K562 (cell line): ENCODE data around the gene ZC4H2. TPM values are rescaled to one million over a fixed set of nuclear protein-coding genes. Genes with fewer than 3 reads are reported as not detected.

ENCODE experiments used
- ATAC-seq: fragments of 200-7000 bp; cut with Tn5 transposase; 3 replicates; pipeline ENCODE4 v1.9.1; 2020; ENCODE audit warnings: moderate library complexity
- BruUV-seq: library from RNA; stranded (reverse); fragments of 400-500 nt; replicated peaks from 2 replicates; lab custom pipeline; 2021; lab: Mats Ljungman, UMichigan
- CTCF ChIA-PET: fragments of 300-600 bp; formaldehyde crosslinking; extraction: SDS; loops from one replicate; lab custom pipeline; 2021; ENCODE audit warnings: low intra/inter-chr PET ratio; lab: Yijun Ruan, JAX
- POLR2A ChIA-PET: fragments of 300-600, 350-650 bp; sonication (Branson Sonifier 250); formaldehyde crosslinking; extraction: SDS; loops from one replicate; lab custom pipeline; 2021; ENCODE audit warnings: antibody characterized with exemption, inconsistent platforms; lab: Yijun Ruan, JAX
- DNase-seq, 4 experiments: peaks; one replicate each; pipeline versions ENCODE4 v3.0.0 to v3.0.0-alpha.2; 2011 to 2018; ENCODE audit warnings: low spot score in 3 of 4, mixed read lengths in 3 of 4; ENCODE audit errors: extremely low read depth in 1 of 4
- FAIRE-seq: peaks from 2 replicates; lab custom pipeline; 2011; peaks lifted over from hg19 to GRCh38; lab: Jason Lieb, UNC
- H2AFZ ChIP-seq: 2 replicates; pipeline ENCODE4 v1.6.0; 2011; ENCODE audit warnings: low read depth, low read length, control low read depth, inconsistent platforms
- H3K27ac ChIP-seq: fragments of 200-600 bp; 3 replicates; pipeline ENCODE4 v1.8.0; 2011; ENCODE audit warnings: low read depth, mild to moderate bottlenecking, control low read depth, inconsistent platforms, low read length, moderate library complexity, mixed read lengths; ENCODE audit errors: extremely low read depth
- H3K27me3 ChIP-seq, 2 experiments: fragments of 300-600 bp in 1 of 2; 2 replicates in 1 of 2; 3 replicates in 1 of 2; pipeline versions ENCODE4 v1.6.0 to v1.8.0; 2011; ENCODE audit warnings: inconsistent platforms in 2 of 2, low read length in 2 of 2, mild to moderate bottlenecking in 1 of 2, mixed read lengths in 1 of 2, moderate library complexity in 1 of 2; ENCODE audit not compliant: control insufficient read depth in 2 of 2, insufficient read depth in 2 of 2
- H3K36me3 ChIP-seq: fragments of 300-600 bp; 3 replicates; pipeline ENCODE4 v1.8.0; 2011; ENCODE audit warnings: mild to moderate bottlenecking, low read length, inconsistent platforms; ENCODE audit not compliant: control insufficient read depth, insufficient read depth
- H3K4me1 ChIP-seq, 2 experiments: fragments of 200-600 bp in 1 of 2; replicated peaks in 1 of 2; 2 replicates in 1 of 2; 3 replicates in 1 of 2; pipeline versions ENCODE4 v1.5.1 to v1.8.0; 2011; ENCODE audit warnings: inconsistent platforms in 2 of 2, low read length in 2 of 2, mild to moderate bottlenecking in 1 of 2, mixed read lengths in 1 of 2, moderate library complexity in 1 of 2; ENCODE audit not compliant: control insufficient read depth in 2 of 2, insufficient read depth in 2 of 2
- H3K4me2 ChIP-seq: 2 replicates; pipeline ENCODE4 v1.6.1; 2011; ENCODE audit warnings: low read length, control low read depth, inconsistent platforms, mixed read lengths; ENCODE audit not compliant: insufficient read depth
- H3K4me3 ChIP-seq: fragments of 200-600 bp; sonication (generic), shearing (Covaris generic); 2 replicates; pipeline ENCODE4 v1.5.1; 2016; ENCODE audit warnings: control low read depth, inconsistent platforms
- H3K79me2 ChIP-seq: fragments of 200-600 bp; 3 replicates; pipeline ENCODE4 v1.8.0; 2011; ENCODE audit warnings: low read length, inconsistent platforms; ENCODE audit not compliant: control insufficient read depth, insufficient read depth
- H3K9ac ChIP-seq, 2 experiments: 2 replicates each; pipeline versions ENCODE4 v1.6.0 to v1.6.1; 2011; ENCODE audit warnings: low read depth in 2 of 2, low read length in 2 of 2, control low read depth in 1 of 2, inconsistent platforms in 1 of 2, mild to moderate bottlenecking in 1 of 2, mixed read lengths in 1 of 2; ENCODE audit not compliant: insufficient read depth in 1 of 2
- H3K9me1 ChIP-seq: one replicate; pipeline ENCODE4 v1.6.0; 2011; ENCODE audit warnings: inconsistent platforms, mild to moderate bottlenecking, low read length, moderate library complexity; ENCODE audit not compliant: control insufficient read depth, insufficient read depth
- H3K9me3 ChIP-seq: replicated peaks from 2 replicates; pipeline ENCODE4 v1.5.1; 2011; ENCODE audit warnings: low read depth, low read length, inconsistent platforms; ENCODE audit not compliant: control insufficient read depth, insufficient read depth
- H4K20me1 ChIP-seq: replicated peaks from 2 replicates; pipeline ENCODE4 v1.6.1; 2011; ENCODE audit warnings: low read length, inconsistent platforms, mixed read lengths; ENCODE audit not compliant: control insufficient read depth, insufficient read depth
- ELK1 ChIP-seq: sonication (generic); formaldehyde crosslinking; IDR thresholded peaks from 2 replicates; pipeline ENCODE4 v1.8.1; 2022; ENCODE audit warnings: missing genetic modification reagents
- GTF2A2 ChIP-seq: IDR thresholded peaks from 2 replicates; pipeline ENCODE4 v1.6.1; 2016; ENCODE audit warnings: mild to moderate bottlenecking, missing genetic modification characterization, missing compliant biosample characterization
- HDAC1 ChIP-seq, 2 experiments: fragments of 450-650 bp; IDR thresholded peaks; 2 replicates each; pipeline ENCODE4 v1.6.1; 2016 to 2017; ENCODE audit warnings: inconsistent platforms in 1 of 2, mild to moderate bottlenecking in 1 of 2, moderate library complexity in 1 of 2
- LCOR ChIP-seq: sonication (generic); formaldehyde crosslinking; IDR thresholded peaks from 2 replicates; pipeline ENCODE4 v1.8.0; 2022; ENCODE audit warnings: mild to moderate bottlenecking, missing genetic modification reagents
- MTA1 ChIP-seq: fragments of 450-650 bp; IDR thresholded peaks from 2 replicates; pipeline ENCODE4 v1.6.1; 2017; ENCODE audit warnings: borderline replicate concordance
- NELFE ChIP-seq: IDR thresholded peaks from 2 replicates; pipeline ENCODE4 v1.6.1; 2011; ENCODE audit warnings: mild to moderate bottlenecking; ENCODE audit not compliant: insufficient read depth, insufficient read length
- RFX7 ChIP-seq: fragments of 250-450 bp; sonication (Bioruptor Pico); IDR thresholded peaks from 2 replicates; pipeline ENCODE4 v1.5.1; 2021; ENCODE audit warnings: mild to moderate bottlenecking
- SREBF2 ChIP-seq: sonication (generic); formaldehyde crosslinking; IDR thresholded peaks from 2 replicates; pipeline ENCODE4 v1.4.0; 2020; ENCODE audit warnings: mild to moderate bottlenecking, missing genetic modification reagents
- TAF1 ChIP-seq: IDR thresholded peaks from 2 replicates; pipeline ENCODE4 v1.6.1; 2011; ENCODE audit warnings: mild to moderate bottlenecking, low read length, moderate library complexity; ENCODE audit not compliant: insufficient read depth, control insufficient read depth, severe bottlenecking; ENCODE audit errors: extremely low read depth
- TCF7 ChIP-seq: sonication (generic); IDR thresholded peaks from 2 replicates; pipeline ENCODE4 v1.6.1; 2016; ENCODE audit warnings: antibody characterized with exemption, borderline replicate concordance
- ZBTB9 ChIP-seq: fragments of 450-650 bp; formaldehyde crosslinking; IDR thresholded peaks from 2 replicates; pipeline ENCODE4 v1.4.0; 2020; ENCODE audit warnings: mild to moderate bottlenecking, moderate library complexity
- ZNF175 ChIP-seq: fragments of 200-800 bp; sonication (Bioruptor generic); IDR thresholded peaks from 2 replicates; pipeline ENCODE4 v1.6.1; 2016; ENCODE audit warnings: low read depth, mild to moderate bottlenecking, missing genetic modification characterization, missing compliant biosample characterization
- WGBS: fragments of 100-300 bp; shearing (Covaris generic); methylation state at CpG from one replicate; pipeline ENCODE4 v1.1.6; 2016; ENCODE audit warnings: low coverage, mixed read lengths; ENCODE audit not compliant: insufficient coverage; ENCODE audit errors: missing lambda C conversion rate; 5-methylcytosine and 5-hydroxymethylcytosine counted together
- in situ Hi-C: fragments of 300-500 bp; cut with MboI; formaldehyde crosslinking; loops from 4 replicates; pipeline ENCODE4 v1.15.0; 2018; ENCODE audit warnings: inconsistent platforms, mixed read lengths
- intact Hi-C: fragments of 100-400 bp; cut with micrococcal nuclease; formaldehyde crosslinking; loops from 2 replicates; pipeline ENCODE4 v1.14.2; 2022
- polyA plus RNA-seq, 8 experiments: library from polyadenylated mRNA; depleted of rRNA in 4 of 8; stranded (reverse) in 5 of 8; unstranded in 3 of 8; fragments of >200 nt; fragmentation: Nextera tagmentation in 2 of 8; fragmentation: Illumina TruSeq in 1 of 8; extraction: Ambion mirVana in 2 of 8; extraction: Trizol in 1 of 8; gene quantifications; 2 replicates each; pipeline versions ENCODE4 v1.2.1 to v1.2.3, GENCODE V29; 2011 to 2014; ENCODE audit warnings: inconsistent platforms in 1 of 8, missing spikeins in 1 of 8
- total RNA-seq, 7 experiments: library from RNA; depleted of rRNA in 6 of 7; stranded (reverse); fragments of >200 nt in 6 of 7; fragmentation: Illumina TruSeq in 2 of 7; extraction: Trizol in 2 of 7; gene quantifications; 2 replicates each; pipeline versions ENCODE4 v1.2.1 to v1.2.3, GENCODE V29; 2011 to 2021; ENCODE audit warnings: low replicate concordance in 1 of 7

The ZC4H2 gene
- total and polyA plus RNA-seq, 9 of the 15 experiments (the other 6 are each of a cell fraction or from before 2014, with no cell fraction given): 1.1 to 7.0 (median 3.2) TPM

GRCh38 chrX:64996805-64997204, 20.6 kb upstream of the ZC4H2 start:
- TF ChIP-seq TAF1 (no peak), LCOR (no peak), SREBF2 (CRISPR knock-in tag) (no peak), HDAC1 (IDR thresholded peaks at IDR 0.05) (no peak), NELFE (no peak), MTA1 (no peak), ZBTB9 (CRISPR knock-in tag) (no peak), ZNF175 (CRISPR knock-in tag) (no peak), ELK1 (no peak), GTF2A2 (tag) (no peak), TCF7 (no peak), RFX7 (CRISPR knock-in tag) (no peak)
- Histone ChIP-seq H3K4me2 (no peak overlapping the region), H3K9me1 (no peaks in the 10 kb centered on the region), H3K9ac (no peak overlapping the region), H3K4me3 (no peak overlapping the region), H2AFZ (no peak overlapping the region), H3K27ac (no peak overlapping the region), H3K9me3 (no peaks in the 10 kb centered on the region), H3K27me3 (no peaks in the 10 kb centered on the region), H4K20me1 (no peaks in the 10 kb centered on the region), H3K4me1 (no peaks in the 10 kb centered on the region), H3K36me3 (no peaks in the 10 kb centered on the region), H3K79me2 (no peaks in the 10 kb centered on the region)
- no TSS peak for BruUV-seq
- 0% methylated on average over 1 of the region's 1 CpG for whole genome bisulfite sequencing
- ATAC-seq: no peak
- DNase-seq: no peak
- no peak for FAIRE-seq
- in situ Hi-C loops: no loop called here
- ChIA-PET CTCF (no interaction called here), POLR2A (no interaction called here)
- intact Hi-C loops: no loop called here
